CD4-positive, alpha-beta memory T cell (primary cell): Measurements from ENCODE around the gene GPR153. TPM values are rescaled to one million over a fixed set of nuclear protein-coding genes. Genes with fewer than 3 reads are reported as not detected.
A peak's percentile ranks its signal among the peaks of the same experiment; 100 is the strongest.

Experiments used
- CTCF ChIA-PET: fragments of 350-600 bp; sonication (Branson Sonifier 250); formaldehyde crosslinking; loops from one replicate; lab custom pipeline; 2021; ENCODE audit warnings: inconsistent platforms; ENCODE audit not compliant: partially characterized antibody; lab: Charles Lee
- POLR2A ChIA-PET: fragments of 350-600 bp; sonication (Branson Sonifier 250); formaldehyde crosslinking; loops from one replicate; lab custom pipeline; 2021; ENCODE audit not compliant: partially characterized antibody; lab: Charles Lee
- DNase-seq, 5 donors: peaks; one replicate each; pipeline versions ENCODE4 v3.0.0 to v3.0.0-alpha.2; 2020 to 2022; ENCODE audit warnings: mixed read lengths in 1 of 5
- H3K27ac ChIP-seq: one replicate; pipeline ENCODE4 v1.7.0; 2013; ENCODE audit warnings: low read depth, low read length
- H3K27me3 ChIP-seq: 2 replicates; pipeline ENCODE4 v1.7.0; 2013; ENCODE audit warnings: mild to moderate bottlenecking, low read length, moderate library complexity; ENCODE audit not compliant: insufficient read depth
- H3K36me3 ChIP-seq: 2 replicates; pipeline ENCODE4 v1.7.0; 2013; ENCODE audit warnings: mild to moderate bottlenecking, low read length, moderate library complexity; ENCODE audit not compliant: insufficient read depth
- H3K4me1 ChIP-seq: 2 replicates; pipeline ENCODE4 v1.7.0; 2013; ENCODE audit warnings: mild to moderate bottlenecking, low read length, moderate library complexity; ENCODE audit not compliant: insufficient read depth
- H3K4me3 ChIP-seq, 2 donors: one replicate each; pipeline ENCODE4 v1.7.0; 2013; ENCODE audit warnings: low read length in 2 of 2, mild to moderate bottlenecking in 1 of 2
- H3K9me3 ChIP-seq, 2 donors: one replicate each; pipeline ENCODE4 v1.7.0; 2013; ENCODE audit warnings: low read length in 2 of 2, control low read depth in 1 of 2; ENCODE audit not compliant: control insufficient read depth in 1 of 2
- H3K27ac Mint-ChIP-seq, 7 donors: one replicate each; pipeline ENCODE4 v1.8.0; 2020 to 2021; ENCODE audit warnings: mixed read lengths in 7 of 7, mild to moderate bottlenecking in 6 of 7, inconsistent platforms in 3 of 7, moderate library complexity in 3 of 7
- H3K27me3 Mint-ChIP-seq, 2 donors: one replicate each; pipeline ENCODE4 v1.8.0; 2020 to 2021; ENCODE audit warnings: mixed read lengths in 2 of 2
- H3K36me3 Mint-ChIP-seq, 2 donors: one replicate each; pipeline ENCODE4 v1.8.0; 2020 to 2021; ENCODE audit warnings: mixed read lengths in 2 of 2, inconsistent platforms in 1 of 2, mild to moderate bottlenecking in 1 of 2
- H3K4me1 Mint-ChIP-seq, 4 donors: one replicate each; pipeline ENCODE4 v1.8.0; 2020 to 2021; ENCODE audit warnings: mixed read lengths in 4 of 4, mild to moderate bottlenecking in 1 of 4
- H3K4me3 Mint-ChIP-seq, 8 donors: one replicate each; pipeline ENCODE4 v1.8.0; 2020 to 2021; ENCODE audit warnings: mixed read lengths in 8 of 8, mild to moderate bottlenecking in 7 of 8, moderate library complexity in 6 of 8, inconsistent platforms in 3 of 8
- H3K9me3 Mint-ChIP-seq, 8 donors: one replicate each; pipeline ENCODE4 v1.8.0; 2020 to 2021; ENCODE audit warnings: mixed read lengths in 8 of 8, mild to moderate bottlenecking in 5 of 8, inconsistent platforms in 3 of 8, moderate library complexity in 1 of 8
- intact Hi-C: fragments of 100-400 bp; cut with micrococcal nuclease; formaldehyde crosslinking; loops from one replicate; pipeline ENCODE4 v1.15.1; 2023
- polyA plus RNA-seq, 2 donors: library from polyadenylated mRNA; unstranded; fragments of 300-500 nt; fragmentation: Illumina TruSeq; gene quantifications; one replicate each; pipeline ENCODE4 v1.2.3, GENCODE V29; 2021
- total RNA-seq, 2 experiments: library from RNA; stranded (reverse); gene quantifications; one replicate each; pipeline ENCODE4 v1.2.3, GENCODE V29; 2021

GPR153 gene
- total and polyA plus RNA-seq, 4 experiments from 2014 or later: 0.32 to 0.33 TPM; not detected in 2

DNA sequence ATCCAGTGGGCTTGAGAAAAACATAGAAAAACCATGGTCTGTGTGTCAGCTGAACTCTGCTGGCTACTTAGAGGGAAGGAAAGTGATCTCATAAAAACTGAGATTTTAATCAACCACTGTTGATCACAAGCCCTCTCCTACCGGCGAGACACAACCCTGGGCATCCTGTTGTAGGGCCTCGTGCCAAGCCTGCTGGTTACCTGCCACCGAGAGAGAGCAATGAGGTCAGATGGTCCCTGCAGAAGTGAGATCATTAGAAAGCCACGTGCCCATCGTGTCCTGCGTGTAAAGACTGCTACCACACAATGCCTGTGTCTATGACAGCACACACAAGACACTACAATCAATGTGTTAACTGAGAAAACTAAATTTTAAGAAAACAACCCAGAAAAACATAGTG lies 41.7 kb upstream of the GPR153 start:
- intact Hi-C loops: no loop called here
- no peaks in the 10 kb centered on the region for H3K27me3 ChIP-seq
- H3K9me3 ChIP-seq: no peaks in the 10 kb centered on the region
- no peaks in the 10 kb centered on the region for H3K36me3 ChIP-seq
- no peak overlapping the region for H3K27ac Mint-ChIP-seq
- no peaks in the 10 kb centered on the region for H3K4me1 Mint-ChIP-seq
- peaks cover 0 to 1% of the 10 kb centered on the region in 2 donors for H3K36me3 Mint-ChIP-seq
- H3K4me1 ChIP-seq: no peaks in the 10 kb centered on the region
- H3K27me3 Mint-ChIP-seq: no peaks in the 10 kb centered on the region
- ChIA-PET CTCF (no interaction called here), POLR2A (no interaction called here)
- H3K9me3 Mint-ChIP-seq: no peaks in the 10 kb centered on the region
- no peak overlapping the region for H3K4me3 ChIP-seq
- H3K27ac ChIP-seq: no peak overlapping the region
- DNase-seq: no peak
- H3K4me3 Mint-ChIP-seq: no peak overlapping the region

DNA sequence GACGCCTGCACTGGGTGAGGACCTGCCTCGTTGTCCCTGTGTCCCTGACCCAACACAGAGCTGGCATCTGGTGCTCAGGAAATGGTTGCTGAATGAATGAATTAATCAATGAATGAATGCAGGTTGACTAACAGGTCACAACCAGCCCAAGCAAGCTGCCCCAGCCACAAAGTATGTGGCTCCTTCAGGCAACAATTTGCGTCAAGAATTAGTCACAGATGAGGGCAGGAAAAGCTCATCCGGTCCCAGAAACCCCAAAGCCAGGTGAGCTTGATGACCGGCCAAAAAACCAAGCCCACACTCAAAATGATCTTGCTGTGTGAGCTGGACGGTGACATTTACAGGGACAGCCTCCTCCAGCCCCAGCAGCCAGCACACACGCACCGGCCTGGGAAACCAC lies 40.6 kb upstream of the GPR153 start:
- H3K4me3 Mint-ChIP-seq: no peak overlapping the region
- Histone ChIP-seq H3K36me3 (no peaks in the 10 kb centered on the region), H3K27me3 (no peaks in the 10 kb centered on the region), H3K4me1 (no peaks in the 10 kb centered on the region), H3K9me3 (no peaks in the 10 kb centered on the region), H3K27ac (no peak overlapping the region), H3K4me3 (no peak overlapping the region)
- intact Hi-C loops: no loop called here
- ChIA-PET CTCF (no interaction called here), POLR2A (no interaction called here)
- H3K27ac Mint-ChIP-seq: peak overlapping the region in 1 of 7 donors; percentile 42
- H3K9me3 Mint-ChIP-seq: no peaks in the 10 kb centered on the region
- H3K36me3 Mint-ChIP-seq: peaks cover 0 to 1% of the 10 kb centered on the region in 2 donors
- no peaks in the 10 kb centered on the region for H3K27me3 Mint-ChIP-seq
- no peak for DNase-seq
- no peaks in the 10 kb centered on the region for H3K4me1 Mint-ChIP-seq

DNA sequence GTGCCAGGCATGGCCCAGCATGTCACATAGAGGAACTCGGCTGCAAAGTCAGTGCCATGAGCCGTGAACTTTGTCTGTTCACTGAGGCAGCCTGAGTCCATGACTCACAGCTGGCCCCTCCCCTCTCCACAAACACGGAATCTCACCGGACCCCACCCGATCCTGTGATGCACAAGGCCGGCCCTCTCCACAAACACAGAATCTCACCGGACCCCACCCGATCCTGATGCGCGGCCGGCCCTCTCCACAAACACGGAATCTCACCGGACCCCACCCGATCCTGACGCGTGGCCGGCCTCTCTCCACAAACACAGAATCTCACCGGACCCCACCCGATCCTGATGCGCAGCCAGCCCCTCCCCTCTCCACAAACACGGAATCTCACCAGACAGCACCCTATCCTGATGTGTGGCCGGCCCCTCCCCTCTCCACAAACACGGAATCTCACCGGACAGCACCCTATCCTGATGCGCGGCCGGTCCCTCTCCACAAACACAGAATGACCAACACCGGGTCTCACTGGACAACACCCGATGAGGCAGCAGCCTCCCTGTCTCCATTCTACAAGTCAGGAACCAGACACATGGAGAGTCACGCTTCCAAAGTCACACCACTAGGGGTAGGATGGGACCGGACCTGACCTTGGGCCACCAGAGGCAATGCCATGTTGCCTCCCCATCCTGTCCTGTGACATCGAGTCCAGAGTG lies 39.6 kb upstream of the GPR153 start:
- Histone ChIP-seq H3K9me3 (no peaks in the 10 kb centered on the region), H3K36me3 (no peaks in the 10 kb centered on the region), H3K4me3 (no peak overlapping the region), H3K27ac (no peak overlapping the region), H3K27me3 (no peaks in the 10 kb centered on the region), H3K4me1 (no peaks in the 10 kb centered on the region)
- Mint-ChIP-seq H3K27ac (no peak overlapping the region), H3K27me3 (no peaks in the 10 kb centered on the region), H3K4me3 (no peak overlapping the region), H3K4me1 (no peaks in the 10 kb centered on the region), H3K36me3 (peaks cover 1 to 2% of the 10 kb centered on the region in 2 donors), H3K9me3 (no peaks in the 10 kb centered on the region)
- CTCF ChIA-PET: no interaction called here
- DNase-seq: no peak
- intact Hi-C loops: no loop called here
- POLR2A ChIA-PET: no interaction called here

GRCh38 chr1:6299557-6300165 lies 38.8 kb upstream of the GPR153 start:
- Histone ChIP-seq H3K27ac (no peak overlapping the region), H3K27me3 (no peaks in the 10 kb centered on the region), H3K9me3 (no peaks in the 10 kb centered on the region), H3K4me3 (no peak overlapping the region), H3K36me3 (no peaks in the 10 kb centered on the region), H3K4me1 (no peaks in the 10 kb centered on the region)
- DNase-seq: no peak
- ChIA-PET POLR2A (no interaction called here), CTCF (no interaction called here)
- H3K27me3 Mint-ChIP-seq: no peaks in the 10 kb centered on the region
- intact Hi-C loops: no loop called here
- no peak overlapping the region for H3K4me3 Mint-ChIP-seq
- H3K9me3 Mint-ChIP-seq: no peaks in the 10 kb centered on the region
- peaks cover 1 to 4% of the 10 kb centered on the region in 2 donors for H3K36me3 Mint-ChIP-seq
- H3K4me1 Mint-ChIP-seq: no peaks in the 10 kb centered on the region
- no peak overlapping the region for H3K27ac Mint-ChIP-seq

DNA sequence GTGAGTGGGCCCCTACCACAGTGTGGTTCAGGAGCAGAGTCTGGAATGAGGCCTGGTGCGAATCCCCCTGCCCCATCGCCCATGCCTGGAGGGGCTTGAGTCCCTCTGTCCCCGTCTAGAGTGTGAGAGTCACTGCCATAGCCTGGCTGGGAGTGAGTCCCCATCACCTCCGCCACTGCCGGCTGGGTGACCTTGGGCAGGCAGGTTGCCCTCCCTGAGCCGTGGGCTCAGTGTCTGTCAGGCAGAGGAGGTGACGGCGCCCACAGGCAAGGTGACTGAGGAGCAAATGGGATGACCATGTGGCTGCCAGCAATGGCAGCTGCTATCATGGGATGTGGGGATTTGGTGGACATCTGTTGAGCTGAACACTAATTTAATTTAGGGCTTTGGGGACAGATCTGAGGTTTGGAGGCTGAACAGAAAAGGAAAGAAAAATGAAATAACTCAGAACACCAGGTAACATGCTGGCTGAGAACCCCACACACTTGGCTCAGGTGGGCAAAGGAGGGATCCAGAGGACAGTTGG lies 38.1 kb upstream of the GPR153 start:
- ChIA-PET POLR2A (no interaction called here), CTCF (no interaction called here)
- no peak for DNase-seq

GRCh38 chr1:6298530-6298929 lies 37.6 kb upstream of the GPR153 start:
- CTCF ChIA-PET: no interaction called here

More for the DNA sequence above, 38.1 kb upstream of the GPR153 start:
- H3K27me3 Mint-ChIP-seq: no peaks in the 10 kb centered on the region
- no peak overlapping the region for H3K27ac Mint-ChIP-seq
- H3K4me3 Mint-ChIP-seq: no peak overlapping the region
- Histone ChIP-seq H3K27me3 (no peaks in the 10 kb centered on the region), H3K4me3 (no peak overlapping the region), H3K27ac (no peak overlapping the region), H3K9me3 (no peaks in the 10 kb centered on the region), H3K36me3 (no peaks in the 10 kb centered on the region), H3K4me1 (no peaks in the 10 kb centered on the region)
- no peaks in the 10 kb centered on the region for H3K9me3 Mint-ChIP-seq
- H3K4me1 Mint-ChIP-seq: peaks cover 0 to 2% (median under 1%) of the 10 kb centered on the region in 4 donors
- intact Hi-C loops: no loop called here
- peaks cover 3 to 6% of the 10 kb centered on the region in 2 donors for H3K36me3 Mint-ChIP-seq

DNA sequence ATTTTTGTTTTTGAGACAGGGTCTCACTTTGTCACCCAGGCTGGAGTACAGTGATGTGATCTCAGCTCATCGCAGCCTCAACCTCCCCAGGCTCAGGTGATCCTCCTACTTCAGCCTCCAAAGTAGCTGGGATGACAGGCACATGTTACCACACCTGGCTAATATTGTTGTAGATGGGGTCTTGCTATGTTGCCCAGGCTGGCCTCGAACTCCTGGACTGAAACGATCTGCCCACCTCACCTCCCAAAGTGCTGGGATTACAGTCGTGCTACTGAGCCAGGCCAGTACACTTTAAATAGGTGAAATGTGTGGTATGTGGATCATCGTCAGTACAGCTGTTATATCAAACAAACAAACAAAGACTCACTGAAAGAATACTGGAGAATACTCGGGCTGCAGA lies 35.0 kb upstream of the GPR153 start:
- Mint-ChIP-seq H3K4me3 (no peak overlapping the region), H3K4me1 (peaks cover 0 to 2% (median under 1%) of the 10 kb centered on the region in 4 donors), H3K27ac (no peak overlapping the region), H3K9me3 (no peaks in the 10 kb centered on the region), H3K36me3 (peaks cover 7 to 12% of the 10 kb centered on the region in 2 donors), H3K27me3 (no peaks in the 10 kb centered on the region)
- CTCF ChIA-PET: no interaction called here
- H3K27ac ChIP-seq: no peak overlapping the region
- no peaks in the 10 kb centered on the region for H3K9me3 ChIP-seq
- no peak overlapping the region for H3K4me3 ChIP-seq
- POLR2A ChIA-PET: no interaction called here
- no peaks in the 10 kb centered on the region for H3K4me1 ChIP-seq
- H3K27me3 ChIP-seq: no peaks in the 10 kb centered on the region
- H3K36me3 ChIP-seq: no peaks in the 10 kb centered on the region
- intact Hi-C loops: no loop called here
- DNase-seq: no peak

More at GRCh38 chr1:6298530-6298929, 37.6 kb upstream of the GPR153 start:
- H3K4me3 Mint-ChIP-seq: no peak overlapping the region
- H3K9me3 Mint-ChIP-seq: no peaks in the 10 kb centered on the region
- H3K4me3 ChIP-seq: no peak overlapping the region
- no peaks in the 10 kb centered on the region for H3K36me3 ChIP-seq
- POLR2A ChIA-PET: no interaction called here
- H3K27ac Mint-ChIP-seq: no peak overlapping the region
- intact Hi-C loops: no loop called here
- H3K9me3 ChIP-seq: no peaks in the 10 kb centered on the region
- H3K36me3 Mint-ChIP-seq: peaks cover 4 to 7% of the 10 kb centered on the region in 2 donors
- H3K27me3 Mint-ChIP-seq: no peaks in the 10 kb centered on the region
- no peak for DNase-seq
- H3K4me1 Mint-ChIP-seq: peaks cover 0 to 2% (median under 1%) of the 10 kb centered on the region in 4 donors
- H3K27ac ChIP-seq: no peak overlapping the region
- H3K4me1 ChIP-seq: no peaks in the 10 kb centered on the region
- H3K27me3 ChIP-seq: no peaks in the 10 kb centered on the region
